HL-60 (cell line): ENCODE measurements around the gene KLHL15.

Experiments used
- CTCF ChIP-seq: IDR thresholded peaks from one replicate; pipeline ENCODE4 v1.5.1; 2011; ENCODE audit warnings: low read length, control low read depth, inconsistent platforms; ENCODE audit not compliant: insufficient read depth
- GABPA ChIP-seq: IDR thresholded peaks from 2 replicates; pipeline ENCODE4 v1.6.1; 2012; ENCODE audit warnings: low read depth
- POLR2AphosphoS5 ChIP-seq: IDR thresholded peaks from 2 replicates; pipeline ENCODE4 v1.6.1; 2012; ENCODE audit warnings: low read depth
- REST ChIP-seq: IDR thresholded peaks from 2 replicates; pipeline ENCODE4 v1.6.1; 2012; ENCODE audit warnings: low read depth; ENCODE audit not compliant: insufficient replicate concordance
- SPI1 ChIP-seq: IDR thresholded peaks from 2 replicates; pipeline ENCODE4 v1.6.1; 2012; ENCODE audit warnings: low read depth, mild to moderate bottlenecking, borderline replicate concordance

GRCh38 chrX:24012266-24012665 is 14.7 kb downstream of the KLHL15 start:
- TF ChIP-seq CTCF (no peak), POLR2AphosphoS5 (no peak), GABPA (no peak), REST (no peak), SPI1 (no peak)
